K562 (cell line): ENCODE results near the gene CTRL. TPM values are rescaled to one million over a fixed set of nuclear protein-coding genes. Genes with fewer than 3 reads are reported as not detected.
A peak's percentile ranks its signal among the peaks of the same experiment; 100 is the strongest.

ENCODE experiments used
- ATAC-seq: fragments of 200-7000 bp; cut with Tn5 transposase; 3 replicates; pipeline ENCODE4 v1.9.1; 2020; ENCODE audit warnings: moderate library complexity
- BruUV-seq: library from RNA; stranded (reverse); fragments of 400-500 nt; replicated peaks from 2 replicates; lab custom pipeline; 2021; lab: Mats Ljungman, UMichigan
- CTCF ChIA-PET: fragments of 300-600 bp; formaldehyde crosslinking; extraction: SDS; loops from one replicate; lab custom pipeline; 2021; ENCODE audit warnings: low intra/inter-chr PET ratio; lab: Yijun Ruan, JAX
- POLR2A ChIA-PET: fragments of 300-600, 350-650 bp; sonication (Branson Sonifier 250); formaldehyde crosslinking; extraction: SDS; loops from one replicate; lab custom pipeline; 2021; ENCODE audit warnings: antibody characterized with exemption, inconsistent platforms; lab: Yijun Ruan, JAX
- DNase-seq, 4 experiments: peaks; one replicate each; pipeline versions ENCODE4 v3.0.0 to v3.0.0-alpha.2; 2011 to 2018; ENCODE audit warnings: low spot score in 3 of 4, mixed read lengths in 3 of 4; ENCODE audit errors: extremely low read depth in 1 of 4
- FAIRE-seq: peaks from 2 replicates; lab custom pipeline; 2011; peaks lifted over from hg19 to GRCh38; lab: Jason Lieb, UNC
- H2AFZ ChIP-seq: 2 replicates; pipeline ENCODE4 v1.6.0; 2011; ENCODE audit warnings: low read depth, low read length, control low read depth, inconsistent platforms
- H3K27ac ChIP-seq: fragments of 200-600 bp; 3 replicates; pipeline ENCODE4 v1.8.0; 2011; ENCODE audit warnings: low read depth, mild to moderate bottlenecking, control low read depth, inconsistent platforms, low read length, moderate library complexity, mixed read lengths; ENCODE audit errors: extremely low read depth
- H3K27me3 ChIP-seq, 2 experiments: fragments of 300-600 bp in 1 of 2; 2 replicates in 1 of 2; 3 replicates in 1 of 2; pipeline versions ENCODE4 v1.6.0 to v1.8.0; 2011; ENCODE audit warnings: inconsistent platforms in 2 of 2, low read length in 2 of 2, mild to moderate bottlenecking in 1 of 2, mixed read lengths in 1 of 2, moderate library complexity in 1 of 2; ENCODE audit not compliant: control insufficient read depth in 2 of 2, insufficient read depth in 2 of 2
- H3K36me3 ChIP-seq: fragments of 300-600 bp; 3 replicates; pipeline ENCODE4 v1.8.0; 2011; ENCODE audit warnings: mild to moderate bottlenecking, low read length, inconsistent platforms; ENCODE audit not compliant: control insufficient read depth, insufficient read depth
- H3K4me1 ChIP-seq, 2 experiments: fragments of 200-600 bp in 1 of 2; replicated peaks in 1 of 2; 2 replicates in 1 of 2; 3 replicates in 1 of 2; pipeline versions ENCODE4 v1.5.1 to v1.8.0; 2011; ENCODE audit warnings: inconsistent platforms in 2 of 2, low read length in 2 of 2, mild to moderate bottlenecking in 1 of 2, mixed read lengths in 1 of 2, moderate library complexity in 1 of 2; ENCODE audit not compliant: control insufficient read depth in 2 of 2, insufficient read depth in 2 of 2
- H3K4me2 ChIP-seq: 2 replicates; pipeline ENCODE4 v1.6.1; 2011; ENCODE audit warnings: low read length, control low read depth, inconsistent platforms, mixed read lengths; ENCODE audit not compliant: insufficient read depth
- H3K4me3 ChIP-seq: fragments of 200-600 bp; sonication (generic), shearing (Covaris generic); 2 replicates; pipeline ENCODE4 v1.5.1; 2016; ENCODE audit warnings: control low read depth, inconsistent platforms
- H3K79me2 ChIP-seq: fragments of 200-600 bp; 3 replicates; pipeline ENCODE4 v1.8.0; 2011; ENCODE audit warnings: low read length, inconsistent platforms; ENCODE audit not compliant: control insufficient read depth, insufficient read depth
- H3K9ac ChIP-seq, 2 experiments: 2 replicates each; pipeline versions ENCODE4 v1.6.0 to v1.6.1; 2011; ENCODE audit warnings: low read depth in 2 of 2, low read length in 2 of 2, control low read depth in 1 of 2, inconsistent platforms in 1 of 2, mild to moderate bottlenecking in 1 of 2, mixed read lengths in 1 of 2; ENCODE audit not compliant: insufficient read depth in 1 of 2
- H3K9me1 ChIP-seq: one replicate; pipeline ENCODE4 v1.6.0; 2011; ENCODE audit warnings: inconsistent platforms, mild to moderate bottlenecking, low read length, moderate library complexity; ENCODE audit not compliant: control insufficient read depth, insufficient read depth
- H3K9me3 ChIP-seq: replicated peaks from 2 replicates; pipeline ENCODE4 v1.5.1; 2011; ENCODE audit warnings: low read depth, low read length, inconsistent platforms; ENCODE audit not compliant: control insufficient read depth, insufficient read depth
- H4K20me1 ChIP-seq: replicated peaks from 2 replicates; pipeline ENCODE4 v1.6.1; 2011; ENCODE audit warnings: low read length, inconsistent platforms, mixed read lengths; ENCODE audit not compliant: control insufficient read depth, insufficient read depth
- BRD4 ChIP-seq: fragments of 200-600 bp; sonication (generic); IDR thresholded peaks from 2 replicates; pipeline ENCODE4 v1.6.1; 2017; ENCODE audit warnings: inconsistent platforms
- CTCF ChIP-seq, 3 experiments: IDR thresholded peaks in 2 of 3; conservative IDR thresholded peaks in 1 of 3; 2 replicates each; pipeline ENCODE4 v1.5.1; 2011 to 2012; ENCODE audit warnings: low read length in 3 of 3, mild to moderate bottlenecking in 3 of 3, control low read depth in 2 of 3, improper control_type of control experiment in 1 of 3, inconsistent platforms in 1 of 3, low read depth in 1 of 3, mixed read lengths in 1 of 3, moderate library complexity in 1 of 3; ENCODE audit not compliant: insufficient read depth in 2 of 3
- CTCFL ChIP-seq: IDR thresholded peaks from 2 replicates; pipeline ENCODE4 v1.6.1; 2011; ENCODE audit warnings: borderline replicate concordance, low read depth, mild to moderate bottlenecking, moderate library complexity, low read length; ENCODE audit not compliant: insufficient read depth, poor library complexity, severe bottlenecking
- E2F3 ChIP-seq: fragments of 250-450 bp; sonication (Bioruptor Pico); IDR thresholded peaks from 2 replicates; pipeline ENCODE4 v1.4.0; 2020; ENCODE audit warnings: mild to moderate bottlenecking
- GTF2B ChIP-seq: IDR thresholded peaks from 2 replicates; pipeline ENCODE4 v1.6.1; 2011; ENCODE audit not compliant: insufficient read length; ENCODE audit errors: extremely low read depth
- HNRNPK ChIP-seq: fragments of 200-400 bp; formaldehyde crosslinking; IDR thresholded peaks from one replicate; pipeline ENCODE4 v1.6.1; 2018; ENCODE audit warnings: mild to moderate bottlenecking, low read depth, low read length; ENCODE audit not compliant: poor library complexity, severe bottlenecking
- SRSF7 ChIP-seq: fragments of 200-400 bp; formaldehyde crosslinking; optimal IDR thresholded peaks from 2 replicates; pipeline ENCODE3; 2017; ENCODE audit warnings: mild to moderate bottlenecking, low read depth, low read length
- ZBTB26 ChIP-seq: fragments of 450-650 bp; formaldehyde crosslinking; IDR thresholded peaks from 2 replicates; pipeline ENCODE4 v1.4.0; 2022; ENCODE audit warnings: missing genetic modification characterization
- ZBTB33 ChIP-seq: sonication (generic); formaldehyde crosslinking; IDR thresholded peaks from 2 replicates; pipeline ENCODE4 v1.8.1; 2023; ENCODE audit warnings: mild to moderate bottlenecking, missing genetic modification reagents
- ZNF3 ChIP-seq: fragments of 250-450 bp; sonication (Bioruptor Pico); IDR thresholded peaks from 2 replicates; pipeline ENCODE4 v1.5.0; 2021; ENCODE audit warnings: mild to moderate bottlenecking, moderate library complexity
- ZNF41 ChIP-seq: fragments of 250-450 bp; sonication (Bioruptor Pico); conservative IDR thresholded peaks from 2 replicates; pipeline ENCODE4 v1.4.0; 2020; ENCODE audit warnings: mild to moderate bottlenecking
- WGBS: fragments of 100-300 bp; shearing (Covaris generic); methylation state at CpG from one replicate; pipeline ENCODE4 v1.1.6; 2016; ENCODE audit warnings: low coverage, mixed read lengths; ENCODE audit not compliant: insufficient coverage; ENCODE audit errors: missing lambda C conversion rate; 5-methylcytosine and 5-hydroxymethylcytosine counted together
- in situ Hi-C: fragments of 300-500 bp; cut with MboI; formaldehyde crosslinking; loops from 4 replicates; pipeline ENCODE4 v1.15.0; 2018; ENCODE audit warnings: inconsistent platforms, mixed read lengths
- intact Hi-C: fragments of 100-400 bp; cut with micrococcal nuclease; formaldehyde crosslinking; loops from 2 replicates; pipeline ENCODE4 v1.14.2; 2022
- polyA plus RNA-seq, 8 experiments: library from polyadenylated mRNA; depleted of rRNA in 4 of 8; stranded (reverse) in 5 of 8; unstranded in 3 of 8; fragments of >200 nt; fragmentation: Nextera tagmentation in 2 of 8; fragmentation: Illumina TruSeq in 1 of 8; extraction: Ambion mirVana in 2 of 8; extraction: Trizol in 1 of 8; gene quantifications; 2 replicates each; pipeline versions ENCODE4 v1.2.1 to v1.2.3, GENCODE V29; 2011 to 2014; ENCODE audit warnings: inconsistent platforms in 1 of 8, missing spikeins in 1 of 8
- total RNA-seq, 7 experiments: library from RNA; depleted of rRNA in 6 of 7; stranded (reverse); fragments of >200 nt in 6 of 7; fragmentation: Illumina TruSeq in 2 of 7; extraction: Trizol in 2 of 7; gene quantifications; 2 replicates each; pipeline versions ENCODE4 v1.2.1 to v1.2.3, GENCODE V29; 2011 to 2021; ENCODE audit warnings: low replicate concordance in 1 of 7

CTRL gene
- total and polyA plus RNA-seq, 9 of the 15 experiments (the other 6 are each of a cell fraction or from before 2014, with no cell fraction given), result 1.4 to 5.6 (median 2.5) TPM

- ATAC-seq (no peak), FAIRE-seq (no peak), DNase-seq (no peak)
- TF ChIP-seq ZBTB33 (peak; percentile 96), GTF2B (no peak), ZNF41 (CRISPR knock-in tag) (no peak), CTCF (IDR thresholded peaks at IDR 0.05 in 2 of 3, conservative IDR thresholded peaks at IDR 0.05 in 1 of 3; ENCODE audit: insufficient read depth in 2 of 3, low read depth in 1 of 3, low read length in 3 of 3) (peak in 1 of 3 experiments; percentile 51; a peak in 1 of 6 replicates), BRD4 (no peak), CTCFL (peak; percentile 47), HNRNPK (no peak), SRSF7 (peak; percentile 49), ZNF3 (CRISPR knock-in tag) (no peak), E2F3 (no peak), ZBTB26 (CRISPR knock-in tag) (no peak)
- H3K36me3 ChIP-seq, result no peaks in the 10 kb centered on the region
- H3K9ac ChIP-seq, result peak within 1 kb of the TSS in 1 of 2 experiments; percentile 2; a peak in 2 of 4 replicates
- H3K4me2 ChIP-seq, result no peak within 1 kb of the TSS
- intact Hi-C loops (no loop called here), in situ Hi-C loops (no loop called here)
- no peaks in the 10 kb centered on the region for H3K9me1 ChIP-seq
- no peak within 1 kb of the TSS for H3K27ac ChIP-seq
- peaks cover 0 to 4% of the 10 kb centered on the region in 2 experiments; a peak in 1 of 5 replicates for H3K27me3 ChIP-seq
- no peaks in the 10 kb centered on the region for H4K20me1 ChIP-seq
- CTCF ChIA-PET, result interaction anchor here (0.6 kb wide), 1 partner anchor 97 kb away, joined by 3 read pairs; no protein-coding TSS in a partner anchor
- peaks cover 9 to 31% of the 10 kb centered on the region in 2 experiments for H3K4me1 ChIP-seq
- H3K79me2 ChIP-seq, result no peaks in the 10 kb centered on the region
- WGBS, result 93% methylated on average over 47 of the region's 62 CpGs
- no peaks in the 10 kb centered on the region for H3K9me3 ChIP-seq
- no peak within 1 kb of the TSS for H3K4me3 ChIP-seq
- BruUV-seq, result no TSS peak
- POLR2A ChIA-PET, result no interaction called here
- no peak within 1 kb of the TSS for H2AFZ ChIP-seq
Measured at GRCh38 chr16:67979955-67980678, 48.5 kb upstream of the CTRL start, which contains the start of gene DPEP3. Gene DPEP3, minus strand, starts transcription at chr16:67980499. Its CDS starts 119 bp downstream, at chr16:67980380.
